Adipocyte (in vitro differentiated cells): ENCODE measurements around the gene SLC25A21.
"Not testable (repeated sequence)": the region's sequence is repeated elsewhere in the genome, so short reads cannot be mapped to it uniquely, and the experiment has no call there.

Experiments used
- DNase-seq: peaks from one replicate; pipeline ENCODE4 v3.0.0-alpha.2; 2015; ENCODE audit warnings: low read depth
- H3K27me3 ChIP-seq: replicated peaks from 2 replicates; pipeline ENCODE4 v1.7.0; 2013; ENCODE audit warnings: mild to moderate bottlenecking, low read length, moderate library complexity; ENCODE audit not compliant: control insufficient read depth, insufficient read depth
- H3K36me3 ChIP-seq: 2 replicates; pipeline ENCODE4 v1.7.0; 2013; ENCODE audit warnings: low read length, mild to moderate bottlenecking, moderate library complexity; ENCODE audit not compliant: control insufficient read depth, insufficient read depth, severe bottlenecking
- H3K4me1 ChIP-seq: 2 replicates; pipeline ENCODE4 v1.7.0; 2013; ENCODE audit warnings: mild to moderate bottlenecking, low read length, moderate library complexity; ENCODE audit not compliant: control insufficient read depth, insufficient read depth
- H3K4me3 ChIP-seq: 2 replicates; pipeline ENCODE4 v1.7.0; 2013; ENCODE audit warnings: mild to moderate bottlenecking, low read length, moderate library complexity
- H3K9ac ChIP-seq: 2 replicates; pipeline ENCODE4 v1.7.0; 2013; ENCODE audit warnings: mild to moderate bottlenecking, low read length, moderate library complexity
- H3K9me3 ChIP-seq: 2 replicates; pipeline ENCODE4 v1.7.0; 2013; ENCODE audit warnings: mild to moderate bottlenecking, low read length, moderate library complexity; ENCODE audit not compliant: control insufficient read depth

The SLC25A21 gene

DNA sequence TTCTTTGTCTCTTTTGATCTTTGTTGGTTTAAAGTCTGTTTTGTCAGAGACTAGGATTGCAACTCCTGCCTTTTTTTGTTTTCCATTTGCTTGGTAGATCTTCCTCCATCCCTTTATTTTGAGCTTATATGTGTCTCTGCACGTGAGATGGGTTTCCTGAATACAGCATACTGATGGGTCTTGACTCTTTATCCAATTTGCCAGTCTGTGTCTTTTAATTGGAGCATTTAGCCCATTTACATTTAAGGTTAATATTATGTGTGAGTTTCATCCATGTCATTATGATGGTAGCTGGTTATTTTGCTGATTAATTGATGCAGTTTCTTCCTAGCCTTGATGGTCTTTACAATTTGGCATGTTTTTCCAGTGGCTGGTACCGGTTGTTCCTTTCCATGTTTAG is 276.1 kb downstream of the SLC25A21 start:
- H3K9ac ChIP-seq, H3K27me3 ChIP-seq, H3K4me1 ChIP-seq, H3K36me3 ChIP-seq, H3K9me3 ChIP-seq, H3K4me3 ChIP-seq, DNase-seq: not testable (repeated sequence)

DNA sequence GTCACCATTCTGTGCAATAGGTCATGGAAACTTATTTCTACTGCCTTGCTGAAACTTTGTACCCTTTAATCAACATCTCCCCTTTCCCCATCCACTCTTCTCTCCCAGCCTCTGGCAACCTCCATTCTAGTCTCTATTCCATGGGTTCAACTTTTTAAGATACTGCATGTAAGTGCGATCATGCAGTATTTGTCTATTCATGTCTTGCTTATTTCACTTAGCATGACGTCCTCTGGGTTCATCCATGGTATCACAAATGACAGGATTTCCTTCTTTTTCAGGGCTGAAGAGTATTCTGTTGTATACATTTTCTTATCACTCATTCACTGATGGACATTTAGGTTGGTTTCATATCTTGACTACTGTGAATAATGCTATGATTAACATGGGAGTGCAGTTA is 288.4 kb downstream of the SLC25A21 start:
- DNase-seq: no peak
- Histone ChIP-seq H3K9ac (no peak overlapping the region), H3K4me1 (no peaks in the 10 kb centered on the region), H3K27me3 (no peaks in the 10 kb centered on the region), H3K9me3 (peaks cover 12% of the 10 kb centered on the region), H3K36me3 (no peaks in the 10 kb centered on the region), H3K4me3 (no peak overlapping the region)

DNA sequence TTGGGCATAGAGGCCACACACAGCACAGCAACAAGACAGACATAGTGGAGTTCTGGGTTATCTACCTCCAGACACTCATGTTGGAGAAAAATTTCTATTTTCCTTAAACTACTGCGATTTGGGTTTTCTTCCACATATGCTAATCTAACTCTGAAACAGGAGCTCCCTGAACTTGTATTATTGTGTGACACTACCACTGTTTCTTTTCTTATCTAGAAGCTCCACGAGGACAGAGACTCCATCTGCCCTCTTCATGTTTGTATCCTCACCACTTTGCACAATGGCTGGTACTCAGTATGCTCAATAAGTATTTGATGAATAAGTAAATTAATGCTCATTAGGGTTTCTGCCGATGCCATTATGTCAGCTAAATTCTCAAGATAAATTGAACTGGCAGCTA is 292.1 kb downstream of the SLC25A21 start:
- H3K9ac ChIP-seq: no peak overlapping the region

DNA sequence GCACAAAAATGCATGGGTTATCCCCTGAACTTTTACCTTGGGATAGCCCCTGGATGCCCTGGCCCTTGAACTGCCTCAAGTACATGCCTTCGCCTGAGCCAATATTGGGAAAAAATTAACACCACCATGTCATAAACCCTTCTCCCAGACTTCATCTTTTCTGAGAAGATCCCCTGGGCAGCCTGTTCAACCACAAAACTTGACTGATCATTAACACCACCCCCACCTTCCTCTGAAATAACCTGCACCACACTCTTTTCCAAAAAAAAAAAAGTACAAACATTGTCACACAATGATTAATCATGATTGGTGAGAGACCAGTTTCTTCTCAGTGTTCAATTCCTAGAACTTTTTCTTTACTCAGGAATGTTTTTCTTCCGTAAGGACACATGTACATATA is 292.8 kb downstream of the SLC25A21 start:
- H3K9me3 ChIP-seq: peaks cover 4% of the 10 kb centered on the region
- no peak for DNase-seq
- H3K4me1 ChIP-seq: no peaks in the 10 kb centered on the region
- no peak overlapping the region for H3K4me3 ChIP-seq
- H3K9ac ChIP-seq: no peak overlapping the region
- no peaks in the 10 kb centered on the region for H3K27me3 ChIP-seq
- H3K36me3 ChIP-seq: no peaks in the 10 kb centered on the region

More for the DNA sequence above, 292.1 kb downstream of the SLC25A21 start:
- Histone ChIP-seq H3K36me3 (no peaks in the 10 kb centered on the region), H3K9me3 (peaks cover 10% of the 10 kb centered on the region), H3K27me3 (no peaks in the 10 kb centered on the region), H3K4me3 (no peak overlapping the region), H3K4me1 (no peaks in the 10 kb centered on the region)
- DNase-seq: no peak

DNA sequence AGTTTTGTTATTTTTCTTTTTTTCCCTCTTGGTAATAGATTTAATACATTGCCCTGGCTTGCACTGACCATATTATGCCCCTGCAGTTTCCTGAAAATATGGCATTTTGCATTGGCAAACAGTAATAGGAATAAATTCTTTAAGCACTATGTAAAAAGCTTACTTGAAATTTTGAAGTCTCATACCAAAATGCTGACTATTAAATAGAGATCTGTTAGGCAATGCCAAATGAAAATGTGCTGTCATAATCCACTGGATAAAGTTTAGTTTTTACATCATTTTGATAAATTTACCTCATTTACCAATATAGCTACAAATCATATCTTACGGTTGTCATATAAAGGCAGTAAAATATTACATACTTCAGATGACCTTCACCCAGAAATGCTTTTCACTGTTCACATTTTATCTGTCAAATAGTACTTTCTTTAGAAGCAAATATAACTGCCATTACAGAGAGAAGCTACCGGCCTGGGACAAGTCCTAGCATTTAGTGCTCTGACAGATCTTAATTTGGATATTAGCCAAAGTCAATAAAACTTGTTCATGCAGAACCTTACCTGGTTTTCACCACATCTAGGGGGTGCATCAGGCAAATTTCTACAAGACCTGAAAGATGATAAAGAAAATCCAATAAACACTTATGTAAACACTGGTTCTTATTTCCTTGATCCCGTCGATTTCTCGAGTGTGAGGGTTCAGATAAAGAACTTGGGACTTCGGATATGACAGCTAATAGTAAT is 297.8 kb downstream of the SLC25A21 start:
- Histone ChIP-seq H3K9ac (no peak overlapping the region), H3K36me3 (no peaks in the 10 kb centered on the region), H3K9me3 (no peaks in the 10 kb centered on the region), H3K4me3 (no peak overlapping the region), H3K27me3 (no peaks in the 10 kb centered on the region), H3K4me1 (no peaks in the 10 kb centered on the region)
- peak; percentile 52 for DNase-seq

DNA sequence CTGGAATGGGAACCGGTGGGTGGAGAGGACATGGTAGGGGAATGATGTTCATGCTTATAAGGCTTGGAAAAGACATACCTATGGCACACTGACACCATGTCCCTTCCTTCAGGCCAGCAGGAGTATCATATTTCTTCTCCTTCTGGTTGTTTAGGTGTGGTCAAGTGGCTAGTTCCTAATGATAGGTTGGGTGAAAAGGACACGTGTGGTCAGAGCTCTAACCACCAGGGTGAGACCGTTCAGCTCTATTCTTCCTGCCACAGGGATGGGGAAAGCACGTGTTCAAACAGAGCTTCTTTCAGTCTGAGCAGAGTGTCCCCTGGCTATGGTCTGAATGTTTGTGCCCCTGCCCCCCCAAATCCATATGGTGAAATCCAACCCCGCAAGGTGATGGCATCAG is 301.6 kb downstream of the SLC25A21 start:
- no peaks in the 10 kb centered on the region for H3K36me3 ChIP-seq
- peaks cover 8% of the 10 kb centered on the region for H3K27me3 ChIP-seq
- no peaks in the 10 kb centered on the region for H3K4me1 ChIP-seq
- H3K4me3 ChIP-seq: no peak overlapping the region
- H3K9me3 ChIP-seq: peaks cover 5% of the 10 kb centered on the region
- no peak overlapping the region for H3K9ac ChIP-seq
- no peak for DNase-seq

DNA sequence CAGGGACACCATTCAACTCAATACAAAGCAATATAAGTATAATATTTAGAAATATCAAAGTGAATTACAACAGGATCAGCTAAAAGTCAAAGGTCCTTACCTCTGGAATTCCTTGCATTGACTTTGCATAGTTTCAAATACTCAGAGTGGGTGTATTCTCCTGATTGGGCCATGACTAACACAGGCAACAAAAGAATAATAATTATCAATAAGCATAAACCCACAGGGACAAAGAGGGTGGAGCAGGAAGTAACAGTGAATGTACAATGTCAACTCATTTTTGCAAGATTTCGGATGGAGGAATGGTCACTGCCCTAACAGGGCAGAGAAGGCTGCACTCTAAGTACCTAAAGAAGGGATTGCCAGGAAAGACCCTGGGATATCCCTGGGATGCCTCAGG is 303.3 kb downstream of the SLC25A21 start:
- H3K27me3 ChIP-seq: peaks cover 15% of the 10 kb centered on the region
- no peaks in the 10 kb centered on the region for H3K36me3 ChIP-seq
- H3K9me3 ChIP-seq: peaks cover 5% of the 10 kb centered on the region
- no peak overlapping the region for H3K4me3 ChIP-seq
- no peak for DNase-seq
- H3K4me1 ChIP-seq: no peaks in the 10 kb centered on the region
- no peak overlapping the region for H3K9ac ChIP-seq

DNA sequence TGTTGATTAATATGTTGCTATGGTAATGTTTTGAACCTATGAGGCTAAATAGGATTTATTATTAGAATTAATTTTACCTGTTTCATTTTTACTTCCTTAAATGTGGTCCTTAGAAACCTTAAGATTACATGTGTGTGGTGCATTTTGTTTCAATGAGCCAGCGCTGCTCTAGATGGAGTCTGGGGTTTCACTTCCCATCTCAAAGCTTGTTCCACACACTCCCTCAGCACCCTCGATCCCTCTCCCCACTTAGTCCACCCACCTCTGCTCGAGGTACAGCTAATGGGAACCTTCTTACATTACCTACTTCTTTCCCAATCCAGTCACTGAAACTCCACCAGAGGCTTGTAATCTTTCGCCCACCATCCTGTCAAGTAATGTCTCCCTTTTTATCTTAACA is 305.5 kb downstream of the SLC25A21 start:
- Histone ChIP-seq H3K27me3 (peaks cover 15% of the 10 kb centered on the region), H3K36me3 (no peaks in the 10 kb centered on the region), H3K4me3 (no peak overlapping the region), H3K9ac (no peak overlapping the region), H3K4me1 (no peaks in the 10 kb centered on the region), H3K9me3 (peaks cover 5% of the 10 kb centered on the region)
- DNase-seq: no peak

DNA sequence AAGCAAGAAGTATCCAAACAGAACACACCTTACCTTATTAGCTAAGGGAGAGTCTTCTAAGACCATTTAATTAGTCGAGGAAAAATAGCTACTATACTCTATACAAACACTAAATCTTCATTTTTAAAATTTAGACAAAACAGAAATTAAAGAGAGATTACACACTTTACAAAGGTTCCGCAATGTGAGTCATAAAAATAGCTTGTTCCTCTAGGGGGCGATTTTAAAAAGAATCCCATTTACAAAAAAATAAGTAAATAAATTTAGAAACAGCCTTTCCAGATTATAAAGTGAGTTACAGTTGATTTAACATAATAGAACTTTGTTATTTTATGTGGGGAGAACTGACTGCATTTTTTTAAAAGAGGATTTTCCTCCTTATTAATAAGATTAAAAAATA is 309.1 kb downstream of the SLC25A21 start:
- peak; percentile 36 for DNase-seq
- no peaks in the 10 kb centered on the region for H3K9me3 ChIP-seq
- H3K4me3 ChIP-seq: no peak overlapping the region
- peaks cover 12% of the 10 kb centered on the region for H3K4me1 ChIP-seq
- peaks cover 32% of the 10 kb centered on the region for H3K27me3 ChIP-seq
- H3K9ac ChIP-seq: no peak overlapping the region
- no peaks in the 10 kb centered on the region for H3K36me3 ChIP-seq

DNA sequence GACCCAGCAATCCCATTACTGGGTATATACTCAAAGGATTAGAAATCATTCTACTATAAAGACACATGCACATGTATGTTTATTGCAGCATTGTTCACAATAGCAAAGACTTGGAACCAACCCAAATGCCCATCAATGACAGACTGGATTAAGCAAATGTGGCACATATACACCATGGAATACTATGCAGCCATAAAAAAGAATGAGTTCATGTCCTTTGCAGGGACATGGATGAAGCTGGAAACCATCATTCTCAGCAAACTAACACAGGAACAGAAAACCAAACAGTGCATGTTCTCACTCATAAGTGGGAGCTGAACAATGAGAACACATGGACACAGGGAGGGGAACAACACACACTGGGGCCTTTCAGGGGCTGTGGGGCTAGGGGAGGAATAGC is 310.2 kb downstream of the SLC25A21 start:
- not testable (repeated sequence) for H3K9me3 ChIP-seq, DNase-seq, H3K36me3 ChIP-seq, H3K9ac ChIP-seq, H3K4me3 ChIP-seq
- Histone ChIP-seq H3K27me3 (peaks cover 30% of the 10 kb centered on the region), H3K4me1 (peaks cover 19% of the 10 kb centered on the region)

DNA sequence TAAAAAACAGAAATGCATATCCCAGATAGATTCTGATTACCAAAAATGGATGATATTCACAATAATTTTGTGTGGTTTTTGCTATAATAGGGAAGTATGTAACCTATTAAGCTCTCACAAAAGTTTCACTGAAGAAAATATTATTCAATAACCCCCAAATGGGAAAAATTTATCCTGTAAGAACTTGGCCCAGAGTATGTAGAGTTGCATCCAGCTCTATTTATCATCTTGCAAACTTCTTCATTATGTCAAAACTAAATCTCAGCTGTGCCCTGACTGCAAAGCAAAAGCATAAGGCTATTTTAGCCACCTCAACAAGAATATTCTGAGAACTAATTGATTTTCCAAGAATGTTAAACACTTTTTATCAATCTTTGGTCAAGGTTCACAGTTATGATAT is 311.6 kb downstream of the SLC25A21 start:
- no peak overlapping the region for H3K4me3 ChIP-seq
- no peak for DNase-seq
- no peaks in the 10 kb centered on the region for H3K36me3 ChIP-seq
- peaks cover 19% of the 10 kb centered on the region for H3K4me1 ChIP-seq
- H3K27me3 ChIP-seq: peaks cover 25% of the 10 kb centered on the region
- no peak overlapping the region for H3K9ac ChIP-seq
- H3K9me3 ChIP-seq: no peaks in the 10 kb centered on the region

DNA sequence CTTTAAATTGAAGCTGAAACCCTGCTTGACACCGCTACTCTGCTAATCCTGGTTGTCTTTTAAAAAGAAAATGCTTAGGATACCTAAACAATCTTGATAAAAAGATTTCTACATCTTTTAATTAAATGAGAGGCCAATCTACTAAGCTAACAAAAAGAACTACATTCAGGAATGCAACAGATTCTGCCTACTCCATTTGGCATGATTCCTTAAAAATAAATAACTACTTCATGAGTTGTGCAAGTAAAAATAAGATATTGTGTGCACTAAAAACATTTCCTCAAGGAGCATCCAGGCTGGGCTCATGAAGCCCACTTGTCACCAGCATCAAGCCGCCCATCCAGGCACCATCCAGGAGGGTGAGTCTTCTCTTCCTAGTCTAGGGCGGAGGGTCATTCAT is 313.3 kb downstream of the SLC25A21 start:
- no peak overlapping the region for H3K9ac ChIP-seq
- DNase-seq: peak; percentile 71

More for the DNA sequence above, 313.3 kb downstream of the SLC25A21 start:
- Histone ChIP-seq H3K36me3 (no peaks in the 10 kb centered on the region), H3K27me3 (peaks cover 16% of the 10 kb centered on the region), H3K4me1 (peaks cover 19% of the 10 kb centered on the region), H3K4me3 (no peak overlapping the region), H3K9me3 (no peaks in the 10 kb centered on the region)
